Stimulated activated CD8-positive, alpha-beta memory T cell treated with anti-CD3 and anti-CD28 coated beads, Interleukin-2, amount 100 ng/mL, for 1 hour (primary cell): ENCODE data around the gene BSG.

Source experiments
- DNase-seq, 2 donors: peaks; one replicate each; pipeline ENCODE4 v3.0.0-alpha.2; 2020; ENCODE audit warnings: low read depth in 2 of 2

BSG gene

GRCh38 chr19:572140-572742 is at the start of gene BSG:
Gene BSG, plus strand, starts transcription at chr19:572596. Its CDS starts 39 bp downstream, at chr19:572635.
- peak; percentile 96 to 98 for DNase-seq

GRCh38 chr19:522726-523125 is 49.7 kb upstream of the BSG start:
- DNase-seq: no peak

GRCh38 chr19:524062-524674 is 48.2 kb upstream of the BSG start:
- no peak for DNase-seq

- DNase-seq: no peak
Measured at GRCh38 chr19:525029-525428, 47.4 kb upstream of the BSG start.

GRCh38 chr19:525857-526419 is 46.5 kb upstream of the BSG start:
- DNase-seq: no peak

- DNase-seq: no peak
Measured at GRCh38 chr19:530134-531008, 42.0 kb upstream of the BSG start.

GRCh38 chr19:531009-531752 is 41.2 kb upstream of the BSG start:
- peak; percentile 65 to 79 for DNase-seq

- no peak for DNase-seq
Measured at GRCh38 chr19:531753-532560, 40.4 kb upstream of the BSG start, which contains the start of gene CDC34. Gene CDC34, plus strand, starts transcription at chr19:531760. Its CDS starts 172 bp downstream, at chr19:531932.

- DNase-seq: no peak
Measured at GRCh38 chr19:532561-533363, 39.6 kb upstream of the BSG start.

- DNase-seq: no peak
Measured at GRCh38 chr19:533364-534058, 38.9 kb upstream of the BSG start.

GRCh38 chr19:534088-534487 is 38.3 kb upstream of the BSG start:
- no peak for DNase-seq

GRCh38 chr19:535017-535835 is 37.2 kb upstream of the BSG start:
- no peak for DNase-seq

GRCh38 chr19:536031-536880 is 36.1 kb upstream of the BSG start:
- DNase-seq: no peak

GRCh38 chr19:536881-537404 is 35.5 kb upstream of the BSG start:
- DNase-seq: no peak

- no peak for DNase-seq
Measured at GRCh38 chr19:538641-539428, 33.6 kb upstream of the BSG start.

- DNase-seq: no peak
Measured at GRCh38 chr19:539429-540030, 32.9 kb upstream of the BSG start.
